ENCODE data around the gene EPHA4.

EPHA4 gene

GRCh38 chr2:221571551-221572218 lies 419 bp downstream of the EPHA4 start:
- DNase-seq (ENCODE audit: low read depth in 3 of 3) = peak in 1 of 3 experiments; percentile 9

DNA sequence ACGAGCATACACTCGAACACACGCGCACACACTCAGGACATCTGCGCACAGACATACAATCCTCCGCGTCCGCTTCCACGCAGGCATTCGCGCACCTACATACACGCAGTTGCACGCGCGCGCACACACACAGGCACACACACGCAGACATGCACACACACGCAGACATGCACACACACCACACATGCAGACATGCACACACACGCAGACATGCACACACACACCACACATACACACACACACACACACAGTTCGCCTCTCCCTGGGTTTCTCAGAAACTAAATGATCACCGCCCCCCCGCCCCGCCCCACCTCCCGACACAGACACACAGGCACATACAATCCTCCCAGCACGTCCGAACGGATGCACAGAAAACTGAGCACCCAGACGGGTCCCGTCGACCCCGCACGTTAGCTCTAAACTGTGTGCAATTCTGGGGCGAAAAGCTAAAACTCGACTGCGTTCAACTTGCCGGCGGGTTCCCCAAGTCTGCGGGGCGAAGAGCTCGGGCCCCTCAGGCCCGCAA lies 1.0 kb downstream of the EPHA4 start:
- peak in 1 of 3 experiments; percentile 24 for DNase-seq (ENCODE audit: low read depth in 3 of 3)

GRCh38 chr2:221570321-221570935 lies 1.7 kb downstream of the EPHA4 start:
- no peak for DNase-seq (ENCODE audit: low read depth in 3 of 3)

- no peak for DNase-seq (ENCODE audit: low read depth in 3 of 3)
These were observed 2.2 kb downstream of the EPHA4 start for GRCh38 chr2:221569871-221570270.

DNA sequence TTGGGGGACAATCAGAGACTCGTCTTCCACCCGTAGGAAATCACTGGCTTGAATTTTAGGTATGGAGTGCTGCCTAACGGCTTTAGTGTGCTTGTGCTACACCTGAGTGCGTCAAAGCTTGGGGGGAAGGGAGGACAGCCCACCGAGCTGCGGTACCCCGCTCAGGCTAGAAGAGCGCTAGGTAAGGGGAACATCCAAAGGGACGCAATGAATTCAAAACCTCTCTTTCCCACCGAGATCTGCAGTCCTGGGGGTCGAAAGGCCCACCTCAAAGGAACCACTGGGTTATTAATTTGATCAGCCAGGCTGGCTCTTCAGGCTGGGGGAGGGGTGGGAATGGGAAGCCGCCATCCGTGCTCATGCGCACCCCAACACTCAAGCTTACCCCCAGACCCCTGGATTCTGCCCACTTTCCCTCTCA lies 2.7 kb downstream of the EPHA4 start:
- no peak for DNase-seq (ENCODE audit: low read depth in 3 of 3)

DNA sequence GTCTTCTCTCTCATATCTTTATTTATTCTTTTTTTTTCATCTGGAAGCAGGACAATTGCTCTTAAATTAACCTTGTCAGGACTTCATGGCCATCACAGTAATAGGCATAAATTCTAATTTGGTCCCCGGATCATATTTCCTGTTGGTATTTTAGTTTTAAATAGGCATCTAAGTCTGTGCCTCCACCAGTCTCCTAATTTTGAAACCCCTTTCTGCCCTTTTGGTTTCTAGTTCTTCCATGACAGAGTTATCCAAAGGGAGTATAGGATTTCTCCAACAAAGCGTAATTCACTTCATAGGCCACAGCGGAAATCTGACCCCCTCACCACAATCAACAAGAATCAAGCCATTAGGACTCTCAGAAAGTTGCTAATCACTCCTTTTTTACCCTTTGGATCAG lies 3.8 kb downstream of the EPHA4 start:
- DNase-seq (ENCODE audit: low read depth in 3 of 3) = no peak

GRCh38 chr2:221567809-221568208 lies 4.3 kb downstream of the EPHA4 start:
- DNase-seq (ENCODE audit: low read depth in 3 of 3) = no peak

- no peak for DNase-seq (ENCODE audit: low read depth in 3 of 3)
These were observed 4.8 kb downstream of the EPHA4 start for GRCh38 chr2:221567231-221567760.

- DNase-seq (ENCODE audit: low read depth in 3 of 3) = no peak
These were observed 8.7 kb downstream of the EPHA4 start for GRCh38 chr2:221563270-221563985.

DNA sequence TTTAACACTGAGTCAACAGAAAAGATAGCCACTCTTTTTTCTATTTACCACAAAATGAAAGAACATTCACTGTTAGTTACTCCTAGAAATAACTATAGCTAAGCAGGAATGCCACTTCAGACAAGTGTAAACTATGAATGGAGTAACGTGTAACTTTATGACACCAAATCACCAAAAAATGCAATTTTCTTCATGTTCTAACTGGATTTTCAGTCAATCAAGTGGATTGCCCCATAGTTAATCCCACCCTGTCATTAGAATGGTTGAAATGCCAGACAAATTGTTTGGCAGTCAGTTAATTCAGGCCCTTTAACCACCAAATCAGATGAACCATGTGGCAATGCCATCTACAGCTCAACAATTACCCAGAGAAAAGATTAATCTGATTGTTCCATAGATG lies 9.9 kb downstream of the EPHA4 start:
- no peak for DNase-seq (ENCODE audit: low read depth in 3 of 3)

- no peak for DNase-seq (ENCODE audit: low read depth in 3 of 3)
These were observed 10.3 kb downstream of the EPHA4 start for GRCh38 chr2:221561770-221562169.

GRCh38 chr2:221559991-221560390 lies 12.1 kb downstream of the EPHA4 start:
- no peak for DNase-seq (ENCODE audit: low read depth in 3 of 3)

GRCh38 chr2:221558107-221558506 lies 14.0 kb downstream of the EPHA4 start:
- DNase-seq (ENCODE audit: low read depth in 3 of 3) = no peak

GRCh38 chr2:221555494-221555846 lies 16.6 kb downstream of the EPHA4 start:
- no peak for DNase-seq (ENCODE audit: low read depth in 3 of 3)

DNA sequence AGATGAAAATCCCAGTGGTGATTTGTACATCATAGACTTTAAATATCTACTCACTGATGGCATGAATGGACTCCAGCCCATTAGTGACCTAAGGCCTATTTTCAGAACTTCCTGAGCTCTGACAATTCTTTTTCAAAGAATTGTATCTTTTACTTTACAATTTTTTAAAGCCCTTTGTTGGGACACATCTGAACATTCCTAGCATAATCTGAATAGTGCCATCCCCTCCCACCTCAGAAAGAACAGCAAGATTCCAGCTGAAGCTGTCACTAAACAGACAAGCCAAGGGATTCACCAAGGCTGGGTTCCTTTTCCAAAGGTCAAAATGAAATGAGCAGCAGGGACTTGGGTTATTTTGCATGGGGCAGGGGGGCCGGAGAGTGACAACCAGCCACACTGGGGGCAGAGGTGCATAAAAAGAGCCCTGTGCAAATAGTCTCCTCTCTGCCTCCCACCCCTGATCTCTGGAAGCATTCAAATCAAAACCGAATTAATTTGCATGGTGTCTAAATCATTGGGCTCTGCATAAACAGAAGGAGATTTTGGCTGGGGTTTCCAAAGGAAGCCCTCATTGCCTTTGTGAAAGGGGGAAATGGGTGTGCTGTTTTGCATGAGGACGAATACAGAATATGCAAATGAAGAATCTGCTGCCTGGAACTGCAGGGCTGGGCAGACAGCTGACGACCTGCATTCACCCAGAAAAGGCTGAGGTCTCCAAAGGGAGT lies 17.2 kb downstream of the EPHA4 start:
- DNase-seq (ENCODE audit: low read depth in 3 of 3) = no peak

- no peak for DNase-seq (ENCODE audit: low read depth in 3 of 3)
These were observed 18.8 kb downstream of the EPHA4 start for GRCh38 chr2:221553333-221553732.

- DNase-seq (ENCODE audit: low read depth in 3 of 3) = no peak
These were observed 19.8 kb downstream of the EPHA4 start for GRCh38 chr2:221552291-221552690.

GRCh38 chr2:221551864-221552263 lies 20.2 kb downstream of the EPHA4 start:
- DNase-seq (ENCODE audit: low read depth in 3 of 3) = no peak

DNA sequence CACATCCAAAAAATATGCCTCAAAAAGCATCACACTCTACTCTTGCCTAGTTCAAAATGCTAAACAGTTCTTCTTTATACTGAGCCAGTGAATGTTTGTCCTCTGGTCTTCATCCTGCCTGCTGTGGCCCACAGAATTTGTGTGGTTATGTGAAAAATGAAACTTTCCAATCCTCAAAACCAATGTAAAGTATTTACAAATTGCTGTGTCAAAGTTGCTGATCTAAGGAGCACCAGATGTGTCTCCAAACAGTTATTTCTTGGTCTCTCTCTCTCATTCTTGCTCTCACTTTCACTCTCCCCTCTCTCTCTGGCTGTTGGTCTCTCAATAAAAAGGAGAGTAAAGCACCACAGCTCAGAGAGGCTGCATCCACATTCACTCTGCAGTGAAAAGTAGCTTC lies 23.0 kb downstream of the EPHA4 start:
- DNase-seq (ENCODE audit: low read depth in 3 of 3) = no peak

DNA sequence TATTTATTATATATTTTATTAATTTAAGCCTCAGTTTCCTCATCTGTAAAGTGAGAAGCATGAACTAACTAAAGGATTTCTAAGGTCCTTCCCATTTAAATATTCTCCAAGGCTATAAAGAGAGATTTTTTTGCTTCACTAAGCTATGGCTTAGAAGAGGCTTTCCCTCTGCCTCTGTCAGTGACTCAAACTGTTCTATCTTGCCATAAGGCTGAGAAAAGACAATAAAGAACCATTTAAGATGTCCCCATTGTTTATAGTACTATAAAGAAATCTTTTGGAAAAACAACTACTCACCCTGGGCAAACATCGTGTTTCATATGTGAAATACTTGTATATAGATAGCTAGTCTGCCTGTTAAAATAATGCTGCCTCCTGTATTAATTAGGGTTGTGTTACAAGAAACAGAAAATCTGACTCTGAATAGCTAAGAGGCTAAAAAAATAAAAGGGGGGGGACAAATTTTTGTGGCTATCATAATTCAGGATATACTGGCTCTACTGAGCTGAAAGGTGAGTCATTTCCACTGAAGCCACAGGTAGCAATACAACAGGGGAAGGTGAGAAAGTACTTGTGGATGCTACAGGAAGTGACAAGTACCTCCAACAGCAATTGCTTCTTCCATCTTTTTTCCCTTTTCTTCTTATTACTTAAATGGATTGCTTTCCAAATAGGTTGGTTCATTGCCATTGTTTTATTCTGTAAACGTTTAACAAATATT lies 25.4 kb downstream of the EPHA4 start:
- DNase-seq (ENCODE audit: low read depth in 3 of 3) = no peak

DNA sequence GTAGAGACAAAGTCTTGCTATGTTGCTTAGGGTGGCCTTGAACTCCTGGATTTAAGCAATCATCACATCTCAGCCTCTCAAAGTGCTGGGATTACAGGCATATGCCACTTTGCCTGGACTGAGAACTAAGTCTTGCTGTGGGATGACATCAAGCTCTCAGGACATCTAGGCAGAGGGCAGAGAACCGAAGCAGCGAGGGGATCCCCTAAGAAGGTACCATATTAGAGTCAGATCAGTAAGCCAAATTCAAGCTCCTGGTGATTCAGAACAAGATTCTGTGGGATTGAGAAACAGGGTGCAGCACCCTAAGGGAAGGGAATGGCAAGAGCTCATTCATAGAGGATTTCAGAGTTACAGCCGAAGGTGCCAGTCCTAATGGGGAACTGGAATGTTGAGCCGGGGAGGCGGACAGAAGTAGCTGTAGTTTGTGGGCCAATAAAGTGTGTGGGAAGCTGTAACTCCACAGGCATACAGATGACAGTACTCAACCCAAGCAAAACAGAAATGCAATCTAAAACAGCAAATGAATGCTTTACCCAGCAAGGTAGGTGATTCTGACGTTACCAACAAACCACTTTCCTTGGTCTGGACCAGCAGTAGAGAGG lies 30.9 kb downstream of the EPHA4 start:
- DNase-seq (ENCODE audit: low read depth in 3 of 3) = no peak
